Measurements from ENCODE around the gene MDGA2.

MDGA2 gene

DNA sequence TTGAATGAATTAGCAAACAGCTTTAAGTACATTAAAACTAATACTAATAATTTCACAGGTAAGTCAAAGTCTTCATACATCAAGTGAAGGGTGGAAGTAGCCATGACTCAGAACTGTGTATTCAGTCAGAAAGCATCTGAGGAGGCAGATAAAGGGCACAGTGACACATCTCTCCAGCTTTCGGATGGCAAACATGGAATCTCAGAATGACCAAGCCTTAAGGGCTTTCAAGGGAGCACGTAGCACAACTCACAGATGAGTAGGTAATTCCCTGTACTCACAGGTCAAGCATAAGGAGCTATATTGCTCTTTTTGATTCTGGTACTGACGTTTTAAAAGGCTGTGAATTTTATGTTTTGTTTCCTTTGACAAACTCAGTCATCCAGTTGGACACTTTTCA lies 56.0 kb downstream of the MDGA2 start:
- FAIRE-seq, result no peak

DNA sequence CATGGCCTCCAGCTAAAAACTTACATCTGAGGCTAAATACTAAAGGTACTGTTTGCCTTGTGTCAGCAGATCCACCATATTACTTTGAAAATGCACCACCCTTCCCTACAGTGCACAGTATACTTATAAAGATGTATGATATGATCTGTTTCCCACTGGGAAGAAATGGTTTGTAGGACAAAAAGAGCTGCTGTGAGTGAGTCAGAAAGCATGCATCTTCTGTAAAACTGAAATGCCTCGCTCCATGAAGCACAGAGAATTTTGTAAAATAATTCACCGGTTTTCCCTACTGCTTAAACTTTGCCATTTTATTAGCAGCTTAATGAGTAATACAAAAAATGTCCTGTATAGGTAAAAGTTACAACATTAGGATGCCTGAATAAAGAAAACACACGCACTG lies 68.8 kb downstream of the MDGA2 start:
- FAIRE-seq, result no peak

DNA sequence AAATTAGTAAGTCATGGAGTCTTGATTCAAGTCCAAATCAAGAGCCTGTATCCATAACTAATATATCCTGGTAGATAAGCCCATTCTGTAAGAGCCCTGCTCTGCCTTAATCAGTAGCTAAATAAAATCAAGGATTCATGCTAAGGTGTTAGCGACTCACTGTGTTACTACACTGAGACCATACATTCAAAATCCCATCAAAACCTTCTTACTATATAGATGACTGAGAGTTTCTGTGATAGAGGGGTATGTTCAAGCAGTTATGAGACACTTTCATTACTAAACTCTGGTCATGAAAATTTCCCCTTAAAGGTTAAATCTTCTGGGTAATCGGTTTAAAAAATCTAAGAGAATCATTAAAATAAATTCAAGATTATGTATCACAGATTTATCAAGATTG lies 78.5 kb downstream of the MDGA2 start:
- no peak for FAIRE-seq

DNA sequence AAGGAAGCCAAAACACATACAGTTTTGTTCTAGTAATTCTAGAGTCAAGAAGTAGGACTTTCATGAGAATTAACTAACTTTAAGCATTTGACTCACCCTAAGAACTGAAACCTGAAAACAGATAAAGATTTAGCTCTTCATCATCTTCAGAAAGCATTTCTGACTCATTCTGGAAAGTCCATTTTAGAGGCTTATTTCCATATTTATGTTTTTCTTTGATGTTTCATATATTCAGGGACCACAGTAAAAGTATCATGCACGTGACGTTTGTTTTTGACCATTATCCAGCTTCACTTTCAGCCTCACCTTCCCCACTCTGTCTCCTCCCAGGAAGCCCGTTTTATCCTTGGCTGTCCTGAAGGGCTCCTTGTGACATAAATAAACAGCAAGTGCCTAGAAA lies 79.2 kb downstream of the MDGA2 start:
- no peak for FAIRE-seq

DNA sequence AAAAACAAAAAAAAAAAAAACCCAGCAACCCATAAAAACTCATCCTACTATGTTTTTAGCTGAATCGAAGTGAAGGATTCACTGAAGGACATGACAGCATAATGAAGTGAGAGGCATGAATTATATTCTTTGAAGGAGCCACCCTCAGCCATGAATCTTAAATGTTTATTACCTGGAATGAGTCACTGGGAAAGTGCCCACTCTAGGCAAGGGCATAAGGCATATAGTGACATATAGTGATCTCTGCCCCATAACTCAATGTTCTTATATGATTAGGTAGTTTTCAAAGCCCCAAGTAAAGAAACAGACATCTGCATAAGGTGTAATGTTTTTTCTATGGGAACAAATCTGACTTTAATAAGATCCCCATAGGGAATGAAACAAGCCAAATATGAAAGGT lies 79.9 kb downstream of the MDGA2 start:
- FAIRE-seq, result no peak

DNA sequence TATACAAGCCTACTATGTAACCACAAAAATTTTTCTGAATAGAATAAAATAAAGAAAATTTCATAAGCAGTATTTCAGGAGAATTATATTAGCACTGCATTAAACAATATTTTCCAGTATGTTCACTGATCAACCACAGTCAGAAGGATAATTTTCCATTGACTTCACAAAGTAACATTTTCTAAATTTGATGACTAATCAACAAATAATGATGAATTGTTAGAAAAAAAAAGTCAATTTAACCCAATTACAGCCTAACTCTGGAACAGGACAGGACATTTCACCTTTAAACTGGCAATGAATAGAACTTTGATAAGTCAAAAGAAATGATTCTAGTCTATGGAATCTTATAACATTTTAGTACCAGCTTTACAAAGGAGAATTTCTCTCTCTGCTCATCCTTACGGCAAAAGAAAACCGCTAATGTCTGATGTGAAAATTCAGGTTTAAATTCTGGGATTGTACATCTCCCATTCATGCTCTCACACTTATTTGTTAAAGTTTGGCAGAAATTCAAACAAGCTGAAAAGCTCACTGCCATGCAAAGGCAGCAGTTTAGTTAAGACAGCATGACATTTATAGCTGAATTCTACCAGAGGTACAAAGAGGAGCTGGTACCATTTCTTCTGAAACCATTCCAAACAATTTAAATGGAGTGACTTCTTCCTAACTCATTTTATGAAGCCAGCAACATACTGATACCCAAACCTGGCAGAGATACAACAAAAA lies 84.5 kb downstream of the MDGA2 start:
- no peak for FAIRE-seq

DNA sequence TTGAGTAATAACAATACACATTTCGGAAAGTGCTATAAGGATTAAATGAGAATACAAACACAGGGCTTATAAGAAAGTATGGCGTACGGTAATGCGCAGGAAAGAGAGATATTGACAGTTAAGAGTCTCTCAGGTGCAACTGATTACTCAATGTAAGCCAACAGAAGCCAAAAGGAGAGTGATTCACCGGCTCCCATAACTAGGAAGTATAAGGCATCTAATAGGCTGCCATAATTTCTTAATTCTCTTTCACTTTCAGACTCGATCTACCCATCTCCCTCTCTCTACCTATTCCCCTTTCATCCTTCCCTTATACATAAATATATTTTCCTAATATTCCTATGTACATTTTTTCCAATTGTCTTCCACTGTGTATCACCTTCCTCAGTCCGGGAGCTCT lies 90.0 kb downstream of the MDGA2 start:
- no peak for FAIRE-seq

DNA sequence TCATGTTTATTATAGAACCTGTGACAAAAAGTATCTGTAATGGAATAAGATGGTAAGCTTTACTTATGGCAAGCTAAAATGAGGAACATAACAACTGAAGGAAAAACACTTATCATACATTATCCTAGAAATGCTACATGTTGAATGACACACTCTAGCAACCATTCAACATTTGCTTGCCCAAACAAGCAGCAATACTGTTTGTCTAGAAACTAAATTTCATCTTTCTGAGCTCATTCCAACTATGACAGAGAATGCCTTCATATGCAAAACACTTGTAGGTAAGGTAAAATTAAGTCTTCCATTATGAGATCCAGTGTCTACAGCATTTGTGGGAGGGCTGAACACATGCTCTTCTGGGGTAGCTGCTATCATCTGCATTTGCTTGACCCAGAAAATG lies 108.1 kb downstream of the MDGA2 start:
- no peak for FAIRE-seq

DNA sequence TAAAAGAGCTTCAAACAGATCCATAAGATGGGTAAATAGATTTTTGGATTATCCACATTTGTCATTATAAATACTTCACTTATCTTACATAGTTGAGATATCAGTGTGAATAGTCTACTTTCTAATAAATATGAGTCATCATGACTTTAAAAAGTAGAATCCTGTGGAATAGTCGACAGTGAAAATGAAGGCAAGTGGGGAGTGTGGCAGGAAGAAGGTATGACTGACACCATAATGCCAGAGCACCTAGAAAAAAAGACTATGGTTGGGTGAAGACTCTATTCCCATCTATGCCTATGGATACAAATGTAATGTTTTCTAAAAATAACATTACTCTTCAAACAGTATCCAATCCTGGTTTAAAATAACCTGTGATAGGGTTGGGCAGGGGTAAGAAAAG lies 117.5 kb downstream of the MDGA2 start:
- no peak for FAIRE-seq

DNA sequence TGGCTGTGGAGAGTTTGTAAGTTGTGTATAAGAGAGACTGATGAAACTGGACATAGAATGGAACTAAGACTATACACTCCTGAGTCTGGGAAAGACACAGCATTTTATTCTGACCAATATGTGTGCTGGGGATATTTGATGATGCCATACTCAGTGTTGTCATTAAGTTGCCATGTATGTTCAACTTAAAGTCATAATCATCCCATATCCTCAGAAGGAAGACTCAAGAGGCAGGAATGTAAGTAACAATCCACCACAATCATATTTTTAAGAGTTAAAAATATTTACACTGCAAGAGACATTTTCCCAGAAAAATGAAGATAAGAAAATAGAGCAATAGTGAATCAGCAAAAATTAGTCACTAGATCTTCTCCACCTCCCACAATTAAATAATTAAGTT lies 120.1 kb downstream of the MDGA2 start:
- no peak for FAIRE-seq

DNA sequence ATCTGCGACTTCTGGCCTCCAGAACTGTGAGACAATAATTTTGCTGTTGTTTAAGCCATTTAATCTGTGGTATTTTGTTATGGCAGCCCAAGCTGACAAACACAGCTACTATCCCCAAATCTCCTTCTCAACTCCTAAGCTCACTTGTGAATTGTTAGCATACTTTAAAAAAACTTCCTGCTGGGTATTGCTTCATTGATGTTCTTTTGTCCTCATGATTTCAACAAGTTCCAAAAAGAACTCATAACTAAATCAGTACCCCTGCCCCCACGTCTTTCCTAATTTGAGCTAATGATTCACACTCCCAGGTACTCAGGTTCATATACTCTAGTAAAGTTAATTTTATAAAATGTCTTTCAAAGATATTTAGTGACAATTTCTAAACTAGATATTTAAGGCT lies 125.5 kb downstream of the MDGA2 start:
- FAIRE-seq, result no peak

DNA sequence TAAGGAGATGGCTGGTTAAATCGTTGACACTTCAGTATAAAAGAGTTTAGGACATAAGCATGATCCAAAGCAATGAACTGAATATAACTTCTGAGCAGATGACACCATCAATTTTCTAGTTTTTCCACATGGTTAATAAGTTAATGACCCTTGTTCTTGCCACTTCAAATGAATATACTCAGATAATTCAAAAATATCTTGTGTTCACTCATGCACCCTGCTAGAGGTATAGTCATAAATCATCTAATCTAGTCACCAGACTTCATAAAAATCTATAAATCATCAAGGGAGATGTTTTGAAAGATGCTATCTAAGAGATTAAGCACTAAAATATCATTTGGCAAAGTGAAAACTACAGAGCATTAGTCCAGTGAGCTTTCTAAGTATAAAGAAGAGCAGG lies 131.9 kb downstream of the MDGA2 start:
- FAIRE-seq, result no peak

DNA sequence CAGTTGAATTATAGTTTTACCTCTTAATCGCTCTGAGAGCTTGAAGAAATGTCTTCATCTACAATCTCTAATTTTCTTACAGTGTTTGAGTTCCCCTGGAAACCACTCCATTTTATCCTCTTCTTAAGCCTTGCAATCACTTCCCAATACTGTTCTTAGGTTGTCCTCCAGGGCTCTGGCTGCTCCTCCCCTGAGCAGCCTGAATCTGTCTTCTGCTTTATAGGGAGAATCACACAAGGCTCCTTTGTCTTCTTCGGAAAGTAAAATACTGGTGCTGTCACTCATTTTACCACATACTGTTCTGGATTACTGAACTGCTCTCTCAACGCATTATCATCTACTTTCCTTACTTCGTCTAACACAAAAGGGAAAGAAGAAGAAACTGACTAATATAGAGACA lies 133.7 kb downstream of the MDGA2 start:
- FAIRE-seq, result no peak

DNA sequence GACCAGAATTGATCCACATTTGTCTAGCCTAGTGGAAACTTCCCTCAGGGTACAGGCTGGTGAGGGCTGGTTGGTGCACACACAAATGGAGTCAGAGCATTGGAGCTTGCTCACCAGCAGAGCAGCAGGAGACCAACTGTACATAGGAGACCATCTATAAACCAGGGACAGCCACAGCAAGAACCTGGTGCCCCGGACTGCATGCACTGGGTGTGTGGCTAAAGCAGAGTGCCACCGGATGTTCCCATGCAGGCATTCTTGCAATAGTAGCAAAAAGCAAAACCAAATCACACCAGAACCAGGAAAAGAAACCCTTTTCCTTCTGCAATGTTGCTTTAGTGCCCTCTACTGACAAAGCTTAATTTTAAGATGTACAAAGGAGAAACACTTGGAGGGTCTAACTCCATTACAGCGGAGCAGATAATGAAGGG lies 136.4 kb downstream of the MDGA2 start:
- no peak for FAIRE-seq

DNA sequence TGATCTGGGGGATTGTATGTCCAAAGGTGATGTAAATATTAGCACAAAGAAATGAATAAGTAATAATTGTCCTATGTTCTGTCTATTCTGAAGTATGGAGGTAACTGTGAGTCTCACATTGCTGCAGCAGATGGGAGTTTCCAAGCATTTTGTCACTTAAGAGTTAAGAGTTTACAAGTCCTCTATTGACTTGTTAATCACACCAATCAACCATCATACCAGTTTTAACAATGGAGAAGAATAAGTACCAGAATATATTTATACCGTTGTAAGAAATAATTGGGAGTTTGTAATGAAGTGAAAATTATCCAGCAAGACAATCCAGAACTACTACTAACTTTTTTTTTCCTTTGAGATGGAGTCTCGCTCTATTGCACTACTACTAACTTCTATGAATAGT lies 139.1 kb downstream of the MDGA2 start:
- FAIRE-seq, result no peak

DNA sequence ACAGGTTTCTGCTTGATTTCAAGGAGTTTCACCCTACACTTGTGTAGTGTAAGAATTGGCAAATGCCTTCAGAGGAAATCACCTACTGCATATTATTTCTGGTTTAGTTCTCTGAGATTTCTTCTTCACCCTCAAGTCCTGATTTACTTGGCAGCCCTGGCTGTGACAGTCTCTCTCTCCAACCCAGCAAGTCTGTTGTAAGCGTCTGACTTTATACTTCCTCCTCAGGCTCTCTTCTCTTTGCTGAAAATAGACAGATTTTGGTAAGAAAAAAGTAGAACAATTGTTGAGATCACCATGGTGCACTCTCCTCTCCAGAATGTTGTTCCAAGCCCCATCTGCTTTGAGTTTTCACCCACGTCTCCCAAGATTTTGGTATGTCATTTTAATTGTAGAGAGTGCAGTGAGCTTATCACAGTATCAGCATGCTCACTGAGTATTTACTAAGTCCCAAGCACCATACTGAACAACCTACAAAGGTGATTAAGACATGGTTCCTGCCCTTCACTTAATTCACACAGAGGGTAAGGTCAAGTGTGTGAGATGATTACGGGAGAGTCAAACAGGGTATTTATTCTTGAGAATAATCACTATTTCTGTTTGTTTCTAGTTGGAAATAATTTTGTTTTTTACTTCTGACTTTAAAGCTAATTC lies 148.7 kb downstream of the MDGA2 start:
- FAIRE-seq, result no peak

DNA sequence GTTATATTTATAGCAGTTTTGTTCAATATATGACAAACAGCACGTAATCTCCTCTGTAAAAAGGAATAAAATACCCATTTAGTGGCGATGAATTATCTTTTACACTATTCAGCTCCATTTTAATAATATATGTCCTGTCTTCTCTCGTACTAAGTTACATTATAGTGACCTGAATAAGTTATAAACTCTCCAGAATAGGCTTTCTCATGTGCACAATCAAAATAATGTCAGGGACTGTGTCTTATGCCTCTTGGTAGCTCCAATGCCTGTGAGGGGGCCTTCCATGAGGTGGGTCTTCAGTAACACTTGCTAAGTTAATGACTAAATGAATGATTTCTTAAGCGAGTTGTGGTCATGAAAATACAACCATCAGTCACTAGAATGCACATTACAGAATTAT lies 150.9 kb downstream of the MDGA2 start:
- FAIRE-seq, result no peak

DNA sequence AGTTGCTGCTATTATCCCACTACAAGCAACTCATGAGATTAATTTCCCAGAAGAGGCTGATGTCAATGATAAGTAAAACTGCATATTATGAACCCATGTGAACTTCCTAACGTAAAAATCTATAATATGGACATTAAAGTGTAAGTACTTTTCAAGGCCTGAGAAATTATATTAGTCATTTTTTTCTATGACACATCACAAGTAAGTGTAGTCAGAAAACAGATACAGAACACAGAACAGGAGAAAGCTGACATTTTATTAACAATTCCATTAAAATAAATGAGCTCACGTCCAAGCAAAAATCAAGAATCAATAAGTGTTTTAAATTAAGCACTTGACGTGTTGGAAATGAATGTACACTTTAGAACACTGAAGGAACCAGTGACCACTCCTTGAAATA lies 155.0 kb downstream of the MDGA2 start:
- FAIRE-seq, result no peak

DNA sequence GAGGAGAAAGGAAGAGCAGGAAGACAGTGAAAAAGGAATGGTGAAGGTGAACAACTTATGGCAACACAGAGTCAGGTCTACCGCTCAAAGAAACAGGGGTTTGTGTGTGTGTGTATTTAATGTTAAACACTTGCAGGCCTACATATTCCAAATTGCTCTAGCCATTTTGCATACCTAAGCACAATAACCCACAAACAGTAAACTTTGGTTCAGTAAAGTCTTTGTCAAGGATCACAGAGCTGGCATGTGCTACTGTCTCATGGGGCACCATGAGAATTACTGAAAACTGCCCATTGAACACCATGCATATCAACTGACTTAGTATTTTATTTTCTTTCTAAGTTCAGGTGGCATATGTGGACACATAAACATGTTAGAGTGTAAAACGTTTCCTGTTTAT lies 163.6 kb downstream of the MDGA2 start:
- FAIRE-seq, result no peak

DNA sequence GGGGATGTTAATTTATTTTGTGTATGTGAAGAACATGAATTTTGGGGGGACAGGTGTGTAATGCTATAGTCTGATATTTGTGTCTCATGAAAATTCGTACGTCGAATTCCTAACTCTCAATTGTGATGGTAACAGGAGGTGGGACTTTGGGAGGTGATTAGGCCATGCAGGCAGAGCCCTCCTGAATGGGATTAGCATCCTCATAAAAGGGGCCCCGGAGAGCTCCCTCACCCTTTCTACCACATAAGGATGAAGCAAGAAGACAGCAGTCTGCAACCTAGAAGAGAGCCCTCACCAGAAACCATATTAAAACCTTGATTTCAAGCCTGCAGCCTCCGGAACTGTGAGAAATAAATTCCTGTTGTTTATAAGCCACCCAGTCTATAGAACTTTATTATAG lies 165.4 kb downstream of the MDGA2 start:
- no peak for FAIRE-seq

DNA sequence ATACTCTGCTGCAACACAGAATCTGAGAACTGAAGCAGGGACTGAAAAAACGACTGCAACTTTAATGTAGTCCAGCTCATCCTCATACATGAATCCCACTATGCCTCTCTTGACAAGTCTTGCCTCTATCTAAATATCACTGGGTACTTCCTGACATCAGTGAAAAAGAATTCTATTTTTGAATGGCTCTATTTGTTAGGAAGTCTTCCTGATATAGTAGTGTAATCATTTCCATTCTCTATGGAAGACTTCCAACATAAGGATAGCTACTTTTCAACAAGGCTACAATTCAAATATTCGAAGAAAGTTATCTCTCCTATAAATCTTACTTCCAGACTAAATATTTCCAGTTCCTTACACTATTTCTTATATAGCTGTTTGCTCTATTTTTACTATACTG lies 167.5 kb downstream of the MDGA2 start:
- FAIRE-seq, result no peak

DNA sequence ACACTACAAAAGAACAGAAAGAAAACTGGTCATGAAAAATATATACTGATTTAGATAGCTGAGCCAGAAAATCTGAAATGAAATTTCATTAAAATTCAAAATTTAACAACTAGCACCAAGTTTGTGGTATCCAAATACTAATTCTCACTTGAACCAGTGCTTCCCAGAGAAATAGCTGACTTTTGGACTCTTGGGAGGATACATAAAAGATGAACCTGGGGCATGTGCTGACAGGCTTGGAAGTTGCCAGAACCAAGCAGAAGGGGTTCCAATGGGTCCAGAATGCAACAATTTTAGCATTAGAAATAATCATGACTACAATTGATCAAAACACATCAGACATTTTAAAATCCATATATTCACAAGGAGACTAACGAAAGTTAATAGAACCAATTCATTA lies 175.0 kb downstream of the MDGA2 start:
- FAIRE-seq, result no peak

DNA sequence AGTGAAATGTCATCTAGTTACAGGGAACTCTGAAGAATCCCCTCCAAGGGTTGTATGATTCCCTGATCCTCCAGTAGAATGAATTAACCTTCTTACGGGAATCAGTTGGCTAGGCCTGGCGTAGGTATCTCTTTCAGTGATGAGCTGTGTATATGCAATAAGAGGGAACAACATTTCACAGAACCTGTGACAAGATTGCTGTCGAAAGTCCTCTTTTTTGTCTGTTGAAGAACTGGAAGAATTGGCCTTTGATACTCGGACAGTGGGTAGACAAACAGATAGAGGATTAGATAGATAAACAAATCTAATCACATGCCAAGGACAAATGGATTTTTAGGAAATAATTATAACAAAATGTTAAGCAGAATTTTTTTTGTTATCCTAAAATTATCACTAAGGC lies 184.6 kb downstream of the MDGA2 start:
- FAIRE-seq, result no peak

DNA sequence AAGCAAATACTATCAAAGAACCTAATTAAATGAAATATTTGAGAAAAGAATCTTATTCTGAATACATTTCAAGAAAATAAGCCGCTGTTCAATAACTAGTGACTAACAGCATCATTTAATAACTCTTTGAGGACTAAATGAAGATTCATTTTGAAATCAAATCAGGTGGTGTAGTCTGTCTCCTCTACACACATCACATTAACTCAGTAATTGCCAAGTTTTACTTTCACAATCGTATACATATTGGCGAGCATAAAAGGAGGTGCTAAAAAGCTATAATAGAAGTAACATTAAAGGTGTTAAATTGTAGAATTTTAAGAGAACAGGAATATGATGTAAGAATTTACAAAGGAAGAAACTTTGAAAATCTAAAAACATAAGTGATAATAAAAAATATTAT lies 185.1 kb downstream of the MDGA2 start:
- FAIRE-seq, result no peak

DNA sequence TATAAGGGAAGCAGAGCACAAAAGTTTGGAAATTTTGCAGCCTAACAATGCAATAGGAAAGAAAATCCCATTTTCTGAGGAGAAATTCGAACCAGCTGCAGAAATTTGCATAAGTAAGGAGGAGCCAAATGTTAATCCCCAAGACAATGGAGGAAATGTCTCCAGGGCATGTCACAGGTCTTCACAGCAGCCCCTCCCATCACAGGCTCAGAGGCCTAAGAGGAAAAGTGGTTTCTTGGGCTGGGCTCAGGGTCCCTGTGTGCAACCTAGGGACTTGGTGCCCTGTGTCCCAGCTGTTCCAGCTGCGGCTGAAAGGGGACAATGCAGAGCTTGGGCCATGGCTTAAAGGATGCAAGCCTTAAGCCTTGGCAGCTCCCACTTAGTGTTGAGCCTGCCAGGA lies 190.0 kb downstream of the MDGA2 start:
- FAIRE-seq, result no peak
